ENCODE results near the gene ROPN1L.
"Not testable (repeated sequence)": the region's sequence is repeated elsewhere in the genome, so short reads cannot be mapped to it uniquely, and the experiment has no call there.

GRCh38 chr5:10494497-10494896, 52.8 kb downstream of the ROPN1L start:
- not testable (repeated sequence) for TF ChIP-seq CTCF (IDR thresholded peaks at IDR 0.05); ZFX (IDR thresholded peaks at IDR 0.05; ENCODE audit: borderline replicate concordance)

All from 22Rv1 (cell line).